ENCODE data around the gene RNU5D-1. TPM values are rescaled to one million over a fixed set of nuclear protein-coding genes. Genes with fewer than 3 reads are reported as not detected.
"Not testable (repeated sequence)": the region's sequence is repeated elsewhere in the genome, so short reads cannot be mapped to it uniquely, and the experiment has no call there.

Gene RNU5D-1
- total and polyA plus RNA-seq, 12 donors, result not detected

- Histone ChIP-seq H3K36me3 (replicated peaks in 1 of 2) (no peaks in the 10 kb centered on the region), H3K9me3 (replicated peaks in 1 of 3) (no peaks in the 10 kb centered on the region), H3K27ac (no peak overlapping the region), H3K27me3 (no peaks in the 10 kb centered on the region), H3K4me3 (no peak overlapping the region), H3K4me1 (replicated peaks in 1 of 2) (no peaks in the 10 kb centered on the region)
- intact Hi-C loops (cut with DNase I), result no loop called here
- 77 to 80% (median 80%) methylated on average over 6 of the region's 6 CpGs for WGBS, 4 donors
- DNase-seq, result no peak
- TF ChIP-seq POLR2A (IDR thresholded peaks at IDR 0.05) (no peak), CTCF (IDR thresholded peaks at IDR 0.05) (no peak)
Observed at GRCh38 chr1:44705470-44705869, 25.5 kb downstream of the RNU5D-1 start.

GRCh38 chr1:44701141-44701573 is 29.8 kb downstream of the RNU5D-1 start:
- H3K4me1 ChIP-seq (replicated peaks in 1 of 2), result no peaks in the 10 kb centered on the region

GRCh38 chr1:44700573-44700972 is 30.4 kb downstream of the RNU5D-1 start:
- DNase-seq, result no peak
- Histone ChIP-seq H3K27me3 (no peaks in the 10 kb centered on the region), H3K4me1 (replicated peaks in 1 of 2) (no peaks in the 10 kb centered on the region), H3K9me3 (replicated peaks in 1 of 3) (no peaks in the 10 kb centered on the region), H3K4me3 (no peak overlapping the region), H3K36me3 (replicated peaks in 1 of 2) (no peaks in the 10 kb centered on the region), H3K27ac (no peak overlapping the region)
- WGBS, 4 donors, result 86 to 97% (median 91%) methylated on average over 1 of the region's 1 CpG
- TF ChIP-seq CTCF (IDR thresholded peaks at IDR 0.05) (no peak), POLR2A (IDR thresholded peaks at IDR 0.05) (no peak)
- intact Hi-C loops (cut with DNase I), result no loop called here

More at GRCh38 chr1:44701141-44701573, 29.8 kb downstream of the RNU5D-1 start:
- Histone ChIP-seq H3K36me3 (replicated peaks in 1 of 2) (no peaks in the 10 kb centered on the region), H3K27ac (no peak overlapping the region), H3K9me3 (replicated peaks in 1 of 3) (no peaks in the 10 kb centered on the region), H3K27me3 (no peaks in the 10 kb centered on the region), H3K4me3 (no peak overlapping the region)
- WGBS, 4 donors, result 58 to 75% (median 74%) methylated on average over 7 of the region's 7 CpGs
- intact Hi-C loops (cut with DNase I), result no loop called here
- no peak for DNase-seq
- TF ChIP-seq CTCF (IDR thresholded peaks at IDR 0.05) (no peak), POLR2A (IDR thresholded peaks at IDR 0.05) (no peak)

GRCh38 chr1:44699375-44699774 is 31.6 kb downstream of the RNU5D-1 start:
- H3K4me3 ChIP-seq; H3K36me3 ChIP-seq (replicated peaks in 1 of 2); H3K27me3 ChIP-seq; intact Hi-C loops (cut with DNase I); H3K4me1 ChIP-seq (replicated peaks in 1 of 2); H3K27ac ChIP-seq; H3K9me3 ChIP-seq (replicated peaks in 1 of 3): not testable (repeated sequence)
- peak in 1 of 7 donors; percentile 2 for DNase-seq
- 80 to 97% (median 87%) methylated on average over 9 of the region's 9 CpGs for WGBS, 4 donors

- 80 to 95% (median 84%) methylated on average over 3 of the region's 3 CpGs for WGBS, 4 donors
- Histone ChIP-seq H3K27ac (no peak overlapping the region), H3K36me3 (replicated peaks in 1 of 2) (no peaks in the 10 kb centered on the region), H3K4me3 (no peak overlapping the region), H3K9me3 (replicated peaks in 1 of 3) (no peaks in the 10 kb centered on the region), H3K27me3 (no peaks in the 10 kb centered on the region), H3K4me1 (replicated peaks in 1 of 2) (no peaks in the 10 kb centered on the region)
- TF ChIP-seq POLR2A (IDR thresholded peaks at IDR 0.05) (no peak), CTCF (IDR thresholded peaks at IDR 0.05) (no peak)
- intact Hi-C loops (cut with DNase I), result no loop called here
- no peak for DNase-seq
Observed at GRCh38 chr1:44698138-44698537, 32.8 kb downstream of the RNU5D-1 start.

Measured in adrenal gland (tissue), 12 donors.